ENCODE data around the gene FHIT.

The FHIT gene

DNA sequence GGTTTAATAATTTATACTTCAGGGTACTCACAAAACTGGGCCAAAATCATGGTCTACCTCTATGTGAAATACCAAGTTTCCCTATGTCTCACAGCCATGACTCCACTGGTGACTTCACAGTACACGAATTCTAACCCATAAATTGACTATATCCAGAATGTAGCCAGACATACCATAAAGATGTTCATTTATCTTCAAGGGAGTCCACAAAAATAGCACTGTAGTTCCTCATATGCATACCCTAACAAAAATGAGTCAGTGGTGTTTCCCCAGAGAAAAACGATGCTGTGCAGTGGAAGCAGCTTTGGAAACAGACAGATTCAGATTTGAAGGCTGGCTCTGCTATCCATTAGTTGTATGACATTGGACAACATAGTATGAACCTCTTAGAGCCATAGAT, 438.8 kb downstream of the FHIT start:
- DNase-seq = no peak

DNA sequence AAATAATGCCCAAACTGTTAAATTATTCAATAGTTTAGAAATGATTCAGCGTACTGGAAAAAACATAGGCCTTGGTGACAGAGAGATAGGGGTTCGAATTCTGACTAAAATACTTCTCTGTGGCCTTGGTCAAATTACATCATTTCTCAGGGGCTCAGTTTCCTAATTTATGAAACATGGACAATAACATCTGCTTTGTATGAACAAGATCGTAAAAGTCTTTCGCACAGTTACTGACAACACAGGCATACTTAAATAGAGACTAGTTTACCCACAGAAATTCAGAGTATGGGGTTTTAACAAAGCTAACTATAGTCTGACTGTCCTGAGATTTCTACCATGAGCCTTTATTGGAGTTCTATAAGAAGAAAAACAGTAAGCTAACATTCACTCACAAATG, 440.4 kb downstream of the FHIT start:
- DNase-seq = no peak

DNA sequence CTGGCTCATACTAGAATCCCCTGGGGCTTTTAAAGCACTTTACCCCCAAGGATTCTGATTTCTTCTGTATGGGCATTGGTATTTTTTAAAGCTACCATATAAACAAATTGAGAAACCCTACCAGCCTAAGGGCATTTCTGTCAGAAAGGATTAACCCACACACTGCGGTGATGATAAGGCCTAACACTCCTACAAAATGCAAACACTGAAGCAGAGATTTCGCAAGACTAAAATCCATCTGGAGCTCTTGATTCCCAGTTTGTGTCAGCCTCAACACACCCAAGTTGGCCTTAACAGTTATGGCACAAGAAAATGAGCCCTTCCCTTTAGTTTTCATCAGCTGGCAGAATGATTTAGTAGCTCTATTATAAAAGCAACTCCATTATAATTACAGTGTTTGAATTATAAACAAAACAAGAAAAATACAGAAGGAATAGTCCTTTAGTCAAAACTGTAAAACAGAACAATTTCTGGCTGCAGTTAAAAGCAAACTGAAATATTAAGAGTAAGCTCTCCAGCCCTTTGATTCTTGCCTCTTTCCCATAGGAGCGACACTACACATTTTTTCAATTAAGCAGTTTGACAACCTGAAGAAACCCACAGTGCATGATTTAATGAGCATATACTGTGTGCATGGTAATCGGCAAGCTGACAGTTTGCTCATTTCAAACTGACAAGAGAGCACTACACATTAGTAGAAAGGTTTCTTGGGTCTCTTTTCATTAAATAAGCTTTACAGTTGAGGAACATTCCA, 441.2 kb downstream of the FHIT start:
- DNase-seq = no peak

DNA sequence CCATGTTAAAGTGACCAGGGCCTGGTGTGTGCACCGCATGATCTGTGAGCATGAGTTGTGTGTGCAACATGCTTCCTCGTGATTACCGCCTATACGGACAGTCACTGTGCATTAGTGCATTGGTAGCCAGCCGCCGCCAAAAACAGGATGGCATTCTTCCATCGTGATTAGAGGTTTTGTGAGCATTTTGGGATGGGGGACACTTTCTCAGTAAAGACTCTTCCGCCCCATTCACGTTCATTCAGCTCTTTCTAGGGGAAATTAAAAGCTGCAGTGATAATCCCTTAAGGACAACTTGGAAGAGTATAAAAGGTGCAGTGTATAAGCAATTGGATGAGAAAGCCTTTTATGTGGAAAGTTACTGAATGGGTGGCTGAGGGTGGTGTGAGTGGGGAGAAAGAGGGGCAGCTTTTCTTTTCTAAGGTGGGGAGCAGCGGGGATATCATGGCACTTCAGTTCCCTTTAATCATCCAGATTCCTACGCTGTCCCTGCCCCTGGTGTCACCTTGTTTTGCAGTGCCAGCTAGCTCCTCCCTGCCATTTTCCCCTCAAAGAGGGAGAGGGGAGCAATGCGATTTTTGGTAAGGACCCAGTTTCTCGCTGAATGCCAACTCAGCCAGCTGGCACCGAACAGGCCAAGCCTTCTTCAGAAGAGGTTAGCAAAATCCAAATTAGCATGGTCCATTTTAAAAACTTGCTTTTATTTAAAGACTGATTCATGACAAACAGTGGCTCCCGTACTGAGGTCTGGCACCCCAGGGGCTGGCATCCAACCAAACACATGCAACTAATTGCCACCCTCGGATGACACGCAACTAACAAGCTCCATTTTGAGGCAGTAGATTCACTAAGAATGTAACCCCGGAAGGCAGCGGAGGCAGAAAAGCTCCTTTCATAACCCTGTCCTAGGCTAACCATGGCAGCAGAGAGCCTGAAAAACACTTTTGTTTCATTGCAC, 447.8 kb downstream of the FHIT start:
- DNase-seq = no peak

DNA sequence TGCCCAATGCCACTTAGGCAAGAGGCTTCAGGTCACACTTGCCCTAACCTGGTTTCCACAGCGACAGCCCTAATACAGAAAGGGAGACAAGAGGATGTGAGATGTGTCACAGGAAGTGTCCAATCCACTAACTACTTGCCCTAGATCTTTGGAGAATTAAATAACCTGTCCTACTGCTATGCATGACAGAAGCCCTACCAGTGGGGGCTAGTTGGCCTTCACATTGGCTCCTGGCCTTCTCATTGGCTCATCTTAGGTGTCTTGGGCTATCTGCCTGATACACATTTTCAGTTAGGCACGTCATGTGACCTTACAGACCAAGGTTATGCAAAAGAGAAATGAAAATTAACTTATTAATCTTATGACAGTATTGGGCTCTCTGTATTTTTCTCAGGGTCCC, 449.9 kb downstream of the FHIT start:
- no peak for DNase-seq

DNA sequence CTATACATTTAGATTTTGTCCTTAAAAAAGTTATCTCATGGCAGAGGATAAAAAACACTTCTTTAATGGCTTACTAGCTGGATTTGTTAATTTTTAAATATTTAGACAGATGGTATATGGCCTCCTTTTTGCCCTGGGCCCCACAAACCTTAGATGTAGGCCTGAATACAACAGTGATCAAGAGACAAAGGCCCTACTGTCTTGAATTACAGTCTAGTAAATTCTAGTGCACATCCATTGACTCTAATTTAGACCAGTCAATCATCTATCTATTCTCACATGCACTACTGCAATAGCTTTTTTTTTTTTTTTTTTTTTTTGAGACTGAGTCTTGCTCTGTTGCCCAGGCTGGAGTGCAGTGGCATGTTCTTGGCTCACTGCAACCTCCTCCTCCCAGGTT, 452.8 kb downstream of the FHIT start:
- DNase-seq = no peak

DNA sequence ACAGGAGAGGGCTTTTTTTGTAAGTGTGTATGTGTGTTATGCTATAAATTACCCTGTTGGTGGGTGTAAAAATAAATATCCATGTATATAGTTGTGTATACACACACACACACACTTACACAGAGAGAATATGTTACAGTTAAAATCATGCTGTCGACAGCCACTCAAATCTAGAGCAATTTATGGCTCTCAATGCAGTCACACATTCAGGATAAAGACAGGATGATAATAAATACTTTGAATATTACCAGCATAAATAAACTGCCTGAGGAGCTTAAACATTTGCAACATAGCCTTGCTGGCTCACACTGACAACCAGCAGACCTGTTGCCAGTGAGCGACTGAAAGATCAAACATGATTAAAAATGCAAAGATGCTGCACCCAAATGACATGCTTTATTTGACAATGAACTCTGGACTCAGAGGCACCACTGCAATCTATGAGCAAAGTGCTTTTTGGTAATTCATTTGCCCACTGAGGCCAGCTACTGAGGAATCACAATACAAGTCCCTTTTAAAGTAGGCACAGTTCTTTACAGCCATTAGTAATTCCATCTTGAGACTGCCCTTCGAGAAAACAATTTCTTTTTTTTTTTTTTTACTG, 458.9 kb downstream of the FHIT start:
- no peak for DNase-seq

DNA sequence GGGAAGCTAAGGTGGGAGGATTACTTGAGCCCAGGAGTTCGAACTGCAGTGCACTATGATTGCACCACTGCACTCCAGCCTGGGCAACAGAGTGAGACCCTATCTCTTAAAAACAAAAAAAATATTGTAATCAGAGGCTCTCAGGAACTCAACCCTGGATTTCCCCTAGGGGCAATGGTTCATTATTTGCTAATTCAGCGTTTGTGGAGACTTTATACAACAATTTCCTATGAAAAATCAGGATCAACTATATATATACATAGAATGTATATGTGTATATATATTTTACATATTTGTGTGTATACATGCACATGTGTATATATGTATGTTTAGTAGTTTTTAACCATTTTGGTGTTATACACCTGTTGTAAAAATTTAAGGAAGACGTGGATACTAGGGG, 463.1 kb downstream of the FHIT start:
- no peak for DNase-seq

DNA sequence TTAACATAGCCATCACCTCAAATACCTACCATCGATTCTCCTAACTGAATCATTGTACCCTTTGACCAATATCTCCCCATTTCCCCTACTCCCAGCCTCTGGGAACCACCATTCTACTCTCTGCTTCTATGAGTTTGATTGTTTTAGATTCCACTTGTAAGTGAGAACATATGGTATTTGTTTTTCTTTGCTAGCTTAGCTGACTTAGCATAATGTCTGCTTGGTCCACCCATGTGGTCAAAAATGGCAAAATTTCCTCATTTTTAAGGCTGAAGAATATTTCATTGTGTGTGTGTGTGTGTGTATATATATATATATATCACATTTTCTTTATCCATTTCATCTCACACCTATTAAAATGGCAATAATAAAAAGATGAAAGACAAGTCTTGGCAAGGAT, 469.3 kb downstream of the FHIT start:
- DNase-seq = no peak

DNA sequence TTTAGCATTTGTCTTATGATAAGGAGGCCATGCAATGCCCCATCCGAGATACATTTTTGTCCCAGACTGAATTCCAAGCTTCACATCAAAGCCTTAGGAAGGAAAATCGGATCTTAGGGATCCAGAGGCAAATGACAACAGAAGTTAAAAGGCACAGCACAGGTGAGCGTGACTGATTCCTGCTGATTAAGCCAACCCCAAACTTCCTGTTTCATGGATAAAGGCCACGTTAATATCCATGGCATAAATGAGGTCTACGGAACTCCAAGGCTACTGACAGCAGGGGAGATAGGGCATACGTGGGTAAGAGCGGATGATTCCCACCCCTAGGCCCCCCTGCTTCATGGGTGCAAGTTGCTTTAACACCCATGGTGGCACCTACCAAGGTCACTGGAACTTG, 471.6 kb downstream of the FHIT start:
- no peak for DNase-seq

DNA sequence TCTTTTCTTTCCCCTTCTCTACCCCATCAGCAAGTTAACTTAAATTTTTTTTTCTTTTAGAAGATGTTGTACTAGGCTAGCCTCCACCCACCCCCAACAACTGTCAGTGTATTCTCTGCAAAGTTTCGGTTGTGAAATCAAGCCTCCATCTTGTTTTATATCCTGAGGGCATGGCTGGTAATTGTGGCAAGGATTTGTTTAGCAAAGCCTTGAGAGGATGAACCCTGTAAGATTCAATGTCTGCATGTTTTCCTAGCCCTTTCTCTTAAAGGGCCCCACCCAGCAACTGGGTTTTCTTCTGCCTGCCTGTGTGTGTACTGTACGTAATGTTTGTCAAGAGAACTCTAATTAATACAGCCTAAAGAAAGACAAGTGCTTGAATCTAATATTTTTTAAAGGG, 475.3 kb downstream of the FHIT start:
- DNase-seq = no peak

DNA sequence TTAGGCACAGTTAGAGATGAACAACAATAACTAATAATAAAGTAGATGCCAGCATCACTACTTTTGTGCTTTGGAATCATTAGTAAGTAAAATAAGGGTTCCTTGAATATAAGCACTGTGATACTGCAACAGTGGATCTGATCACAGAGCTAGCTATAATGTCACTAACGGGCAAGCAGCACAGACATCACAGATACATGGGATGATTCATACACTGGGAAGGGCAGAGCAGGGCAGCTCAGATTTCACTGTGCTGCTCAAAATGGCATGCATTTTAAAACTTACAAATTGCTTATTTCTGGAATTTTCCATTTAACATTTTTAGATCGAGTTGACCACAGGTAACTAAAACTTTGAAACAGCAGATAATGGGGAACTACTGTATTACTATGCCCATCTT, 476.6 kb downstream of the FHIT start:
- DNase-seq = no peak

DNA sequence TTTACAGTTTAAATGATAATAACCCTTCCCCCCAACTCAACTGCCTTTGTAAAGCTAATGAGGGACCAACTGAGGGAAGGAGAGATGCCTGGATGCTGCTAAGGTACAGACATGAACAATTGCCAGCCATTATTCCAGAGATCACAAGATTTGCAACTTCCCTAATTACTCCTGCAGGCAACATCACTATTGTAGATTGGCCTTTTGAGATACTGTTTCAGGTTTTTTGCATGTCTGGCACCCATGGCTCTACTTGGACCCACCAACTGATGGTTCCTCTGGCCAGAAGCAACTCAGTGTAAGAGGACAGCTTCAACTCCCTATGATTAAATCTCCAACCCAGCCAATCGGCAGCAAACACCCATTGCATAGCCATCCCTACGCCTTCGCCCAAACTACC, 478.7 kb downstream of the FHIT start:
- DNase-seq = no peak

DNA sequence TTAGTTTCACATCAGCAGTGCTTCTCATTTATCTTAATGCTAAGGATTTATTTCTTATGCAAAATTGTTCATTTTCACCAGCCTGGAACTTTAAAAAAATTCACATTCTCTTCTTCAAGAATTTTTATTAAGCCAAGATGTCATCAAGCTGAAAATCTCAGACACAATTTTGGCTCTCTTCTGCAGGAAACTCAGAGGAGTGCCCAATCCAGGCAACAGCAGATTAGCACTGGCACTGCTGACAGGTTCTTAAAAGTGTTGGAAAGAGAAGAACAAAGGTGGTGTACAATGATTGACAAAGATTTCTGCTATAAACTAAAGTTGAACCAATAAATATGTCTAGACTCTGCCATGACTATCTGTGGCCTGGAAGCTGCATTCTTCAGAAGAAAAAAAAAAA, 479.5 kb downstream of the FHIT start:
- no peak for DNase-seq

DNA sequence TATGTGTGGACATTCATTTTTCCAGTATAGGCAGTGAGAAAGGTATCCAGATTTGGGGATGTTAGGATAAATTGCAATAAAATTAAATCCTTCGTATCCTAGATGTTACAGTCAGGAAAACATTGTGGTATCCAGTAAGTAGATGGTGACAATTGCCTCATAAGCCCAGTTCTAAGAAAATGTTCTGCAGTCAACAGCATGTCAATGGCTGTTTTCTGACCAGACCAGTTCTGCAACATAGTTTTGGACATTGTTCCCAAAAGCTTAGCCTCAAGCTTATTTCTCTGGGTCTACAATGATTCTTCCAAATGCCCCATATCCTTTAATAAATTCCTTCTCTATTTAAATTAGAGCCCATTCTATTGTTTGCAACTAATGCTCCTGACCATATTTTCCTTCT, 480.7 kb downstream of the FHIT start:
- no peak for DNase-seq

DNA sequence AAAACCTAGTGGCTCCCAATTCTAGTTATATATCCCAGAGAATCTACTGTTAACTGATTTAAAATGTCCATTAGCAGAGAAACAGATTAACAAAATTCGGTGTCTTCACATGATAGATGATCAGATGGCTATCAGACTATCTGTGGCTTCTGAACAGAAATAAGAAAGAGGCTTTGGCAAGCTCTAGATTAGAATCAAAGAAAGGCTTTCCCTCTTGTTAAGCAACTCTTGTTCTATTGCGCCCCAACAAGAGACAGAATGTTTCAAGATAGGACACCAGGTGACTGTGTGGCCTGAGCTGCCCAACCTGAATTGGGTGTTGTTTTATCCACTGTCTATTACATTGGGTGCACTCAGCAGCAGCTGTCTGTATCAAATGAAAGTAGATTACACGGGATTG, 483.7 kb downstream of the FHIT start:
- no peak for DNase-seq

DNA sequence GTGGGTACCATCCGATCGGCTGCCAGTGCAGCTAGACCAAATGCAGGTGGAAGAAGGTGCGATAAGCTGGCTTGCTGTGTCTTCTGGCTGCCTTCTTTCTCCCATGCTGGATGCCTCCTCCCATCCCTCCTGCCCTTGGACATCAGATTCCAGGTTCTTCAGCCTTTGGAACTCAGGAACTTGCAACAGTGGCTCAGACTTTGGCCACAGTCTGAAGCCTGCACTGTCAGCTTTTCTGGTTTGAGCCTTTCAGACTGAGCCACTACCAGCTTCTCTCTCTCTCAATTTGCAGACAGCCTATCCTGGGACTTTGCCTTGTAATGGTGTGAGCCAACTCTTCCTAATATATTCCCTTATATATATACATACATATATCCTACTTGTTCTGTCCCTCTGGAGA, 485.5 kb downstream of the FHIT start:
- no peak for DNase-seq

DNA sequence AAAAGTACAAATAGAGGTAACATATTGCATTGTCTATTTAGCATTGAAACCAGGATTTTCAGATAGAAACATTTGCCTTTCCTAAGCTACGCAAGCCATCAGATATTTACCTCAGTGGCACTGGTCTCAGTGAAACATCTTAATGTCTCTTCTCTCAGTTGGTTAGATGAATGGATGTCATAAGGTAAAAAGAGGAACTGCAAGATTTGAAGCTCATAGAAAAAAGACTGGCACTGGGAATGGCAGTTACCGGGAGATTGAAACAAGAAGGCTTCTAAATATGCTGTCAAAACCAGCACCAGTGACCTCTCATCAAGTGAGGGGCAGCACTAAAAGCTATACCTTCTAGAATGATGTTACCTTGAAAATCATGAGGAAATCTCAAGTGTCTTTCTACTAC, 486.4 kb downstream of the FHIT start:
- DNase-seq = no peak

DNA sequence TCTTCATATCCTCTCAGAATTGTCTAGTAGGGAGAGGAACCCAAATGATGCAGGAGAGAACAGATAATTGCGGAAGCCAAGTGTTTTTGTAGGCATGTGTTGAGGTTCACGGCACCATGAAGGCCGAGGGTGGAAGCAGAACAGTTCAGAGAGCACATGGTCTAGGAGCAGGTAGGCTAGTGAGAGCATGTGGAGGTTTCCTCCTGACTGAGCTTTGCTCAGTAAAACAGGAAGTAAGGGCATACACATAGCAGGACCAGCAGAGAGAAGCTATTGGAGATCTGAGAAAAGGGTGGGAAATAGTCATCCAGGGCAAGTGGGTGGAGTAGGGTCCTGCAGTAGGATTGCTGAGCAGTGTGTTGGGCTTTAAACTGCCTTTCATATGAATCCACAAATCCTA, 491.1 kb downstream of the FHIT start:
- DNase-seq = no peak

DNA sequence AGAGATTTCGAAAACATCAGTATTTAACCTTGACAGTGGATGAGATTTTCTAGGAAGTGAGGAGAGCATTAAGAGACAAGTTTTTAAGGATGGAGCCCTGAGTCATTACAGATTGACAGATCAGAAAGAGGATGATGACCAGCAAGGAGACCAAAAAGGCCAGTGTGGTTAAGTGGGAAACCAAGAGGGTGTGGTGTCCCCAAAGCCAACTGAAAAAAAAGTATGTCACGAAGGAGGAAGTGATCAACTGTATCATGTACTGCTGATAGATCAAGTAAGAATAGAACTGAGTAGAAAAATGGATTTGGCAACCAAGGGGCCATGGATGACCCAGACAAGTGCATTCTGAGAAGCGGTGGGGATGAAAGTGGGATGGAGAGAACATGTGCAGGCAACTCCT, 491.8 kb downstream of the FHIT start:
- DNase-seq = no peak

DNA sequence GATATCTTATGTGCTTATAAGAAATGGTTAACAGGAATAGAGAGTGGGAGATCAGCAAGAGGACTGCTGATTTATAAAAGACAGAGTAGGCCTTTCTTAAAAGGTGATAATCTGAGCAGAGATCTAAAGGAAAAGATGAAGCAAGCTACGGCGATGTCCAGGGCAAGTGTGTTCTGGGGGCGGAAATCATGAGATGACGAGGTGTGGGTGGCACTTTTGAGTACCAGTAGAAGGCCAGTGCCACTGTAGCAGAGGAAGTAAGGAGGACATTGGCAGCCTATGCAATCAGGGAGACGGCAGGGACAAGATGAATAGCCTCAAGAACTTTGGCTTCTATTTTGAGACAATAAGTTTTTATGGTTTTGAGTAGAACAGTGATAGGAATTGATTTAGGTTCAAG, 492.4 kb downstream of the FHIT start:
- DNase-seq = no peak

DNA sequence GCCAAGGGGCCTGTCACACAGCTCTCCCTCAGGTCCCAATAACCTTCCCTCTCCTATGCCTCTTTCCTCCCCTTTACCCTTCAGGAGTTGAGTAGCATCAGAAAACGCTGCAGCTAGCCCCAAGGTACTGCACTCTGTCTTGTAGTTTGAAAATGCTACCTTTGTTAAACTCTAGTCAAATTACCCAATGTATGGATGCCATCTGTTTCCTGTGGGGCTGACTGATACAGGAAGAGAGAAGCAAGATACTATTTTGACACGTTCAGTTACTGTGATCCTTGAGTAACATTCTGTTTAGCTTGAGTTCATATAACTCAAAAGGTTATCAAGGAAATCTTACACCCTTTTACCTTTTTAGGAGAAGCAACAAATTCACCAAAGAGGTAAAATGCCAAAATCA, 493.1 kb downstream of the FHIT start:
- DNase-seq = no peak

DNA sequence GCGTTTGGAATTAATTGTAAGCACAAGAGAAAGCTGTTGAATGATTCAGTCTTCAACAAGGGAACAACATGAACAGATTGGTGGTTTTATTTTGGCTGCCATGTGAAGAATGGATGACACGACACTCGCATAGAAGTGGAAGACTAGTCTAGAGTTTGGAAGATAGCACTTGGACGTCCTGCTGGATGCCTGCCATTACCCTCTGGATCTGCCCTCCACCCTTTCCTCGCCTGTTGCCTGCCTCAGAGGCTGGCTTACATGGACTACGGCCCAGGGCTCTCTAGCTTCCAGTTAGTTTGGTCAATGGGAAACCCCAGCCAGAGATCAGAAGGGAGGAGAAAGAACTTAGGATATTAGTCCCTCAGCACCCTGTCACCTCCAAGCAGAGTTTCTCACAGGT, 493.5 kb downstream of the FHIT start:
- no peak for DNase-seq

Data from NCI-H345 (cell line).